Stimulated activated CD8-positive, alpha-beta memory T cell treated with anti-CD3 and anti-CD28 coated beads, Interleukin-7, amount 100 ng/mL, for 1 hour (primary cell): ENCODE measurements around the gene OXLD1.
"Not testable (repeated sequence)": the region's sequence is repeated elsewhere in the genome, so short reads cannot be mapped to it uniquely, and the experiment has no call there.

ENCODE experiments used
- DNase-seq, 2 donors: peaks; one replicate each; pipeline ENCODE4 v3.0.0-alpha.2; 2020; ENCODE audit warnings: low read depth in 2 of 2

The OXLD1 gene

DNA sequence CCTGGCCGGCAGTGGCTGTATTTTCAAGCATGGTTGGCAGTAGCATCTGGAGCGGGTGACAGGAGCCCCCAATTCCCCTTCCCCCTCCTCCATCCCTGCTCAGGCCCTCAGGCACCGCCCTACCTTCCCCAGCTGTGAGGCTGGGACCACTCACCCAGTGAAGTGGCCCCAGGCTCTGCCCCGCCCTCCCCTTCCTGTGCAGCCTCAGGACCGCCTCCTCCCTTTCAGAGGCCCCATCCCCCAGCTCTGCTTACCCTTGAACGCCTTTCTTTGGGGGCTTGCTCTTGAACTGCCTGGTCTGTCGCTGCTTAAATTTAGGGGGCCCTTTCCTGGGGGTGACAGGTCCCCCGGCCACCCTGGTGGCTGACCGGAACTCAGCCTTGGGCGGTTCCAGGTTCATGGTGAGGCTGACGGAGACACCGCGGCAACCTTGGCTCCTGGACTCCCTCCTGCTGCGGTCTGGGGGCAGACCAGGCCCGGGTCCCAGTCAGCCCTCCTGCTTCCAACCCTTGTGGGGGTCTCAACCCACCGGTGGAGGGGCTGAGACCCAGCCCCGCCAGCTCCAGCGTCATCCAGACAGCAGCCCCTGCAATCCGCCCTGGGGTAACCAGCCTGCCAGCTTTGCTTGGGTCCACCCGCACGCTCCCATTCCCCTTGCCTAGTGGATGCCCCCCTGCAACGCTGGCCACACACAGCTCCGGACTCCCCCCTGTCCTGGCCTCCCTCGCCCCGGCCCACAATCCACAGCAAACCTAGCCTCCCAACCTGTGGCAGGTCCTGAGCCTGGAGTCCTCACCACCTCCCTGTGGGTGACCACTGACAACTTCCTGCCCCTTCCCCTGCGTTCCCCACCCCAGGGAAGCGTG, 13.3 kb downstream of the OXLD1 start:
- DNase-seq = no peak

- no peak for DNase-seq
Observed at GRCh38 chr17:81651692-81652091, 14.7 kb downstream of the OXLD1 start.

GRCh38 chr17:81650951-81651350, 15.5 kb downstream of the OXLD1 start:
- DNase-seq = no peak

GRCh38 chr17:81648707-81649085, 17.7 kb downstream of the OXLD1 start:
- no peak for DNase-seq

GRCh38 chr17:81648013-81648706, 18.2 kb downstream of the OXLD1 start:
- DNase-seq = no peak

DNA sequence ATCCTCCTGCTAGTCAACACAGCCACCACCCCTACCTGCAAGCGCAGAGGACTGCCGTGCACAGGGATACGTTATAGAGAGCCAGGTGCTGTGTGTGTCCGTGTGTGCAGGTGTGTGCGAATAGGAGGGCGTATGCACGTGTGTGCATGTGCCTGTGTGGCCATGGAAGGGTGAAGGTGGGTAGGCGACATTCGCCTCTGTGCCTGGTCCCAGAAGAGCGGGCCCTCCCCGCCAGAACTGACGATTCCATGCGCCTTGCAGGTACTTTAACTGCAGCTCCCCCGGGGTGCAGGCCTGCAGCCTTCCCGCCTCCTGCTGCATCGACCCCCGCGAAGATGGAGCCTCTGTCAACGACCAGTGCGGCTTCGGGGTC, 18.8 kb downstream of the OXLD1 start:
- no peak for DNase-seq

GRCh38 chr17:81646869-81647600, 19.4 kb downstream of the OXLD1 start:
- no peak for DNase-seq

DNA sequence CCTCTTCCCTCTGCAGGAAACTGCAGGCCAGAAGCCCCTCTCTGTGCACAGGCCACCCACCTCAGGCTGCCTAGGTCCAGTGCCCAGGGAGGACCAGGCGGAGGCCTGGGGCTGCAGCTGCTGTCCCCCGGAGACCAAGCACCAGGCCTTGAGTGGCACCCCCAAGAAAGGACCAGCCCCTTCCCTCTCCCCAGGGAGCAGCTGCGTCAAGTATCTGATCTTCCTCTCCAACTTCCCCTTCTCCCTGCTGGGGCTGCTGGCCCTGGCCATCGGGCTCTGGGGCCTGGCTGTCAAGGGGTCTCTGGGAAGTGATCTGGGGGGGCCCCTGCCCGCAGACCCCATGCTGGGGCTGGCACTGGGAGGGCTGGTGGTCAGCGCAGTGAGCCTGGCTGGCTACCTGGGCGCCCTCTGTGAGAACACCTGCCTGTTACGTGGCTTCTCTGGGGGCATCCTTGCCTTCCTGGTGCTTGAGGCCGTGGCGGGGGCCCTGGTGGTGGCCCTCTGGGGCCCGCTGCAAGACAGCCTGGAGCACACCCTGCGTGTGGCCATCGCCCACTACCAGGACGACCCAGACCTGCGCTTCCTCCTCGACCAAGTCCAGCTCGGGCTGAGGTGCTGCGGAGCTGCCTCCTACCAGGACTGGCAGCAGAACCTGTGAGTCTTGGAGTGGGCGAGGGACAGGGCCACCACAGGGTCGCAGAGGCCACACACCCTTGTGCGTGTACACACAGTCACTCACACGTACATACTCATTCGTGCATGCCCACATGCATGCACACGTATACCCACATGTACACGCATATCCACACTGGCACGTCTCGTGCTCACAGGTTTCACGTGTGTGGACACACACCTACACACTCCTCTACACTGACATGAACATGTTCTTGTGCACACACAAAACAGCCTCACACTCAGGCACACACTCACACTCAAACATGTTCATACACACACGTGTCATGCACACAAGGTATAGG, 21.1 kb downstream of the OXLD1 start:
- DNase-seq = no peak

DNA sequence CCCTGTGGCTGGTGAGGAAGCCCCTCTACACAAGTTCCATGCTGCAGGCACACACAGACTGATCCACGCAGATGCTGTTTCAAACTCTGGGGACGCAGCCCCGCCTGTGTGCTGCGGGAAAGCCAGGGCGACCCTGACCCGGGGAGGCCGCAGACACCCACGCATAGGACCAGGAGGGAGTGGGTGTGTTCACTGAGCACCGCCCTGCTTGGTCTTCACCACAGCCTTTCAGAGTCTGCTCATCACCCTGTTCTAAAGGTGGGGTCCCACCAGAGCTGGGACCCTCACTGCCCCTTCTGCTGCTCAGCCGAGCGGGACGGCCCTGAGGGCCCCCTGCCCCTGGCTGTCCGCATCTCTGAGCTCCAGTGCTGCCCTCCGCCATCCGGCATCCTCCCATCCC, 21.9 kb downstream of the OXLD1 start:
- no peak for DNase-seq

DNA sequence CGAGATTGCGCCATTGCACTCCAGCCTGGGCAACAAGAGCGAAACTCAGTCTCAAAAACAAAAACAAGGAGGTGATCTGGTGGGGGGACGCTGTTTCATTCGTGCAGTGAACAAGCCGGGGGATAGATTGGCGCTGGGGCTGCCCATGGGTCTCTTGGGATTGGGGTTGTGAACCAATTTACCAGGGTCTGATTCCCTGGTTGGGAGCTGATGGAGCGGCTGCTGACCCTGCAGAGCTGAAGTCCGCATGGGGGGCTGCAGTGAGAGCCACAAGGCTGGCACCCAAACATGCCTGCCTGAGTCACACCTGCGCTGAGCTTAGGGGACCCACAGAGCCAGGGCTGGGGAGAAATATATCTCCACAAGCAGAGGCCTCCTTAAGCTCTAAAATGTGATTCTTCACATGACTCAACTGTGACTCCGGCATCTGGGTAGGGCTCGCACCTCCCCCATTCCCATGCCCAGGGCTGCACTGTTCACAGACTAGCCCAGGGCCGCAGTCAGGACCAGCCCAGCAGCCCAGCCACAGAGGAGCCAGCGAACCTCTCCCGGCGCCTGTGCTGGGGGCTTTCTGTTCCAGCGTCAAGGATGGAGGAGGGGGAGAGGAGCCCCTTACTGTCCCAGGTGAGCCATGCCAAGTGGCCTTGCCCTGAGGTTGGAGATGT, 24.4 kb downstream of the OXLD1 start:
- no peak for DNase-seq

DNA sequence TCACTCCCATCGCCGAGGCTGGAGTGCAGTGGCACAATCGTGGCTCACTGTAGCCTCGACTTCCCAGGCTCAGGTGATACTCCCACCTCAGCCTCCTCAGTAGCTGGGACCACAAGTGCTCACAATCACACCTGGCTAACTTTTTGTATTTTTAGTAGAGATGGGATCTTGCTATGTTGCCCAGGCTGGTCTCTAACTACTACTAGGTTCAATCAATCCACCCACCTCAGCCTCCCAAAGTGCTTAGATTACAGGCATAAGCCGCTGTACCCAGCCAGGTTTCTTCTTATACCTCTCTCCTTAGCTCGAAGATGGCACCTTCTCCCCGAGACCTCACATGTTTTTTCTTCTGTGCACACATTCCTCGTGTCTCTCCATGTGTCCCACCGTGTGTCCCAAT, 26.4 kb downstream of the OXLD1 start:
- no peak for DNase-seq

GRCh38 chr17:81638683-81639082, 27.7 kb downstream of the OXLD1 start:
- DNase-seq = no peak

- DNase-seq = peak; percentile 72 to 74
Observed at GRCh38 chr17:81636505-81637288, 29.7 kb downstream of the OXLD1 start, which contains the start of the genes NPLOC4 and TSPAN10. NPLOC4 (minus strand) TSS chr17:81637112; CDS start chr17:81636930, 182 bp downstream. TSPAN10 (plus strand) TSS chr17:81637196; CDS start chr17:81642413, 5,217 bp downstream.

DNA sequence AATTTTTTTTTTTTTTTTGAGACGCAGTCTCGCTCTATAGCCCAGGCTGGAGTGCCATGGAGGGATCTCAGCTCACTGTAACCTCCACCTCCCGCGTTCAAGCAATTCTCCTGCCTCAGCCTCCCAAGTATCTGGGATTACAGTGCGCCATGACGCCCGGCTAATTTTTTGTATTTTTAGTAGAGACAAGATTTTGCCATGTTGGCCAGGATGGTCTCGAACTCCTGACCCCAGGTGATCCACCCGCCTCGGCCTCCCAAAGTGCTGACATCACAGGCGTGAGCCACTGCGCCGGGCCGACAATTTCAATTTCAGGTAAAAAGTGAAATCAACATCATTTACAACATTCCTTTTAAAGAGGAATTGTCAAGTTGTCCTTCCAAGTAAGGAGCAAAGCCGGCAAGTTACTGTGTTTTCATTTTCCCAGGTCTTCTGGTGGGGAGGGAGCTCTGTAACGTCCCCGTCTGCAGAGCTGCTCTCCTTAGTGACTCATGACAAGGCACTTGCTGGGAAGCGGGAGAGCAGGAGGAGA, 30.4 kb downstream of the OXLD1 start:
- no peak for DNase-seq

DNA sequence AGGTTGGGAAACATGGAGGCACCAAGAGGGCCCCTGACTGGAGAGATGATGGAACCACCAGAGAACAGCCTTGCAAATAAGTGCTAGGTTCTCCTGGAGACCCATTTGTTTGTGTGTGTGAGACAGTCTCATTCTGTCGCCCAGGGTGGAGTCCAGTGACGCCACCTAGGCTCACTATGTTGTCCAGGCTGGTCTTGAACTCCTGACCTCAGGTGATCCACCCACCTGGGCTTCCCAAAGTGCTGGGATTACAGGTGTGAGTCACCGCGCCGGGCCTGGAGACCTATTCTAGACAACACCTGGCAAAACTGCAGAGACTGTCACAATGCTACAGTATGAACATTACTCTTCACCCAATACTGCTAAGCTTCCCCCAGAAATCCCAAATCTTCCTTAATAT, 31.0 kb downstream of the OXLD1 start:
- DNase-seq = no peak

- DNase-seq = no peak
Observed at GRCh38 chr17:81631482-81631881, 34.9 kb downstream of the OXLD1 start.

DNA sequence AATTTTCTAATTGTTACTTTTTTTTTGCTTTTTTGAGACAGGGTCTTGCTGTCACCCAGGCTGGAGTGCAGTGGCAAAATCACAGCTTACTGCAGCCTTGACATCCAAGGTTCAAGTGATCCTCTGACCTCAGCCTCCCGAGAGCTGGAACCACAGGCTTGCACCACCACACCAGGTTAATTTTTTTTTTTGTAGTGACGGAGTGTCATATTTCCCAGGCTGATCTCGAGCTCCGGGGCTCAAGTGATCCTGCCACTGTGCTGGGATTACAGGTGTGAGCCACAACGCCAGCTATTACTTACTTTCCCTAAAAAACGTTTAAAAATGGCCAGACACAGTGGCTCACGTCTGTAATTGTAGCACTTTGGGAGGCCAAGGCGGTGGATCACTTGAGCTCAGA, 36.1 kb downstream of the OXLD1 start:
- no peak for DNase-seq

- no peak for DNase-seq
Observed at GRCh38 chr17:81621494-81622130, 44.8 kb downstream of the OXLD1 start.

GRCh38 chr17:81618307-81618706, 48.1 kb downstream of the OXLD1 start:
- not testable (repeated sequence) for DNase-seq
